RPMI8226 (cell line): ENCODE data around the gene EFCAB6.

Experiments
- DNase-seq: peaks from one replicate; pipeline ENCODE4 v3.0.0-alpha.2; 2015

EFCAB6 gene

GRCh38 chr22:43812149-43812842 is at the start of gene EFCAB6:
TSS of gene EFCAB6 (minus strand) at chr22:43812305. CDS start at chr22:43782318, 29,987 bp downstream.
- peak; percentile 94 for DNase-seq

GRCh38 chr22:43861529-43861928 is 49.4 kb upstream of the EFCAB6 start:
- no peak for DNase-seq

GRCh38 chr22:43860831-43861230 is 48.7 kb upstream of the EFCAB6 start:
- DNase-seq = no peak

- DNase-seq = peak; percentile 68
Observed at GRCh38 chr22:43860126-43860525, 48.0 kb upstream of the EFCAB6 start.

- no peak for DNase-seq
Observed at GRCh38 chr22:43859621-43860020, 47.5 kb upstream of the EFCAB6 start.

- DNase-seq = no peak
Observed at GRCh38 chr22:43859176-43859575, 47.1 kb upstream of the EFCAB6 start.

GRCh38 chr22:43858156-43858895 is 46.2 kb upstream of the EFCAB6 start:
- DNase-seq = peak; percentile 51

- DNase-seq = no peak
Observed at GRCh38 chr22:43857367-43857766, 45.3 kb upstream of the EFCAB6 start.

- DNase-seq = no peak
Observed at GRCh38 chr22:43855431-43855830, 43.3 kb upstream of the EFCAB6 start.

- no peak for DNase-seq
Observed at GRCh38 chr22:43854786-43855271, 42.7 kb upstream of the EFCAB6 start.

GRCh38 chr22:43854121-43854785 is 42.1 kb upstream of the EFCAB6 start:
- peak; percentile 58 for DNase-seq

- peak; percentile 81 for DNase-seq
Observed at GRCh38 chr22:43853328-43853931, 41.3 kb upstream of the EFCAB6 start.

GRCh38 chr22:43852573-43853327 is 40.6 kb upstream of the EFCAB6 start:
- peak; percentile 42 for DNase-seq

- DNase-seq = no peak
Observed at GRCh38 chr22:43851979-43852307, 39.8 kb upstream of the EFCAB6 start.

- no peak for DNase-seq
Observed at GRCh38 chr22:43851058-43851978, 39.2 kb upstream of the EFCAB6 start.

GRCh38 chr22:43850529-43850928 is 38.4 kb upstream of the EFCAB6 start:
- no peak for DNase-seq

GRCh38 chr22:43849731-43850130 is 37.6 kb upstream of the EFCAB6 start:
- DNase-seq = peak; percentile 70

- DNase-seq = peak; percentile 84
Observed at GRCh38 chr22:43848366-43849171, 36.5 kb upstream of the EFCAB6 start.

- no peak for DNase-seq
Observed at GRCh38 chr22:43847376-43848289, 35.5 kb upstream of the EFCAB6 start.
